ENCODE results near the gene SPSB3.

Gene SPSB3

DNA sequence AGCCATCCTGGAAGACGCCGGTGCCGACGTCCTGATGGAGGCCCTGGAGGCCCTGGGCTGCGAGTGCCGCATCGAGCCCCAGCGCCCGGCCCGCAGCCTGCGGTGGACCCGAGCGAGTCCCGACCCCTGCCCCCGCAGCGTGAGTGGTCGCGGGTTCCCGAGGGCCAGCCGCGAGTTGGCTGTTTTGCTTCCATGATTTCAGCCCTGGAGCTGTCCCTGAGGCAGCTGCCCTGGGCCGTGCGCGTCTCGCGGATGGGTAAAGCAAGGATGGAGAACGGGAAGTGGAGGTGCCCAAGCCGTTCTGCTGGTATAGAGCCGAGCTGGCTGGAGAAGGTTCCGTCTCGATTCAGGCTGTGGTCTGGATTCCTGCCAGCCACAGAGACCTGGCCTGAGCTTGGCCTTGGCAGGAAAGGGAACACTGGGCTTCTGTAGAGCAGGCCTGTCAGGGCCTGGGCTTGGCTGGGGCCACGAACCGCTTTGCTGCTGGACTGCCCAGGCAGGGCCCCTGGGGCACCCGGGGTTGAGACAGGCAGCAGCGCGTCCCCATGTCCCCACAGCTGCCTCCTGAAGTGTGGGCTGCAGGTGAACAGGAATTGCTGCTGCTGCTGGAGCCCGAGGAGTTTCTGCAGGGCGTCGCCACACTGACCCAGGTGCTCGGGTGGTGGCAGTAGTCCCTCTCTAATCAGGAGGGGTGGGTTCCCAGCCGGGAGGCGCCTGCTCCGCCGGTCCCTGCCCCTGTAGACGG, 8.5 kb downstream of the SPSB3 start:
- peak; percentile 27 for DNase-seq

- peak; percentile 87 for DNase-seq
Measured at GRCh38 chr16:1772908-1773702, 9.3 kb downstream of the SPSB3 start, which contains the start of gene MRPS34. Gene MRPS34 (minus strand): TSS chr16:1773134. CDS start chr16:1773119, 15 bp downstream.

- peak; percentile 67 for DNase-seq
Measured at GRCh38 chr16:1772362-1772907, 9.9 kb downstream of the SPSB3 start, which contains the start of gene EME2. Gene EME2 (plus strand): TSS chr16:1772810. CDS start chr16:1773228, 418 bp downstream.

GRCh38 chr16:1771864-1772361, 10.5 kb downstream of the SPSB3 start:
- no peak for DNase-seq

- peak; percentile 83 for DNase-seq
Measured at GRCh38 chr16:1771188-1771863, 11.0 kb downstream of the SPSB3 start, which contains the start of gene NME3. Gene NME3 (minus strand): TSS chr16:1771543. CDS start chr16:1771534, 9 bp downstream.

DNA sequence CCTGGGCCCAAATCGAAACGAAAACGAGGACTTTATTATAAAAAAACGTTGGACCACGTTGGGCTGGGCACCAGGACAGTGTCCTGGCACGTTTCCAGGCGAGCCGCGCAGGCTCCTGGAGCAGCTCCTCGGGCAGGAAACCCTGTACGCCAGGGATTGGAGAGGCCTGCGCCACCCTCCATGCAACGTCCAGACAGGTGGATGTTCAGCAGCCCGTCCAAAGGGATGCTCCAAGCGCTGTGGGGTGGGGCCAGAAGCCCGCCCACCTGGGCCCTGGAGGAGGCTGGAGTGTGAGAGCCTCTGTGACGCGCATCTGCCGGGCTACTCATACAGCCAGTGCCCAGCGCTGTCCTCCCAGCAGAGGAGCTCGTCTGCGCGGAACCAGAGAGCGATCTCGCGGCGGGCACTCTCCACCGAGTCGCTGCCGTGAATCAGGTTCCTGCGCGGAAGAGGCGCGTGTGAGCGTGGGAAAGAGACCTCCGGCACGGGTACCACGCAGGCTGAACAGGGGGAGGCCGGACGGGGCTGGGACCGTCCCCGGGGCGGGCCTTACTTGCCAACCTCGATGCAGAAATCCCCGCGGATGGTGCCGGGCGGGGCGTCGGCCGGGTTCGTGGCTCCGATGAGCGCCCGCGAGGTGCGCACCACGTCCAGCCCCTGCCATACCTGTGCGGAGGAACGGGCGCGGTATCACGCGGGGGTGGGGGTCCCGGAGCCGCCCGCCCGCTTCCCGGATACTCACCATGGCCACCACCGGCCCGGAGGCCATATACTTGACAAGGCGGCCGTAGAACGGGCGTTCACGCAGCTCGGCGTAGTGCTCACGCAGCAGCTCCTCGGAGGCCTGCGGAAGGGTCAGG, 11.8 kb downstream of the SPSB3 start:
- DNase-seq, result peak; percentile 44

DNA sequence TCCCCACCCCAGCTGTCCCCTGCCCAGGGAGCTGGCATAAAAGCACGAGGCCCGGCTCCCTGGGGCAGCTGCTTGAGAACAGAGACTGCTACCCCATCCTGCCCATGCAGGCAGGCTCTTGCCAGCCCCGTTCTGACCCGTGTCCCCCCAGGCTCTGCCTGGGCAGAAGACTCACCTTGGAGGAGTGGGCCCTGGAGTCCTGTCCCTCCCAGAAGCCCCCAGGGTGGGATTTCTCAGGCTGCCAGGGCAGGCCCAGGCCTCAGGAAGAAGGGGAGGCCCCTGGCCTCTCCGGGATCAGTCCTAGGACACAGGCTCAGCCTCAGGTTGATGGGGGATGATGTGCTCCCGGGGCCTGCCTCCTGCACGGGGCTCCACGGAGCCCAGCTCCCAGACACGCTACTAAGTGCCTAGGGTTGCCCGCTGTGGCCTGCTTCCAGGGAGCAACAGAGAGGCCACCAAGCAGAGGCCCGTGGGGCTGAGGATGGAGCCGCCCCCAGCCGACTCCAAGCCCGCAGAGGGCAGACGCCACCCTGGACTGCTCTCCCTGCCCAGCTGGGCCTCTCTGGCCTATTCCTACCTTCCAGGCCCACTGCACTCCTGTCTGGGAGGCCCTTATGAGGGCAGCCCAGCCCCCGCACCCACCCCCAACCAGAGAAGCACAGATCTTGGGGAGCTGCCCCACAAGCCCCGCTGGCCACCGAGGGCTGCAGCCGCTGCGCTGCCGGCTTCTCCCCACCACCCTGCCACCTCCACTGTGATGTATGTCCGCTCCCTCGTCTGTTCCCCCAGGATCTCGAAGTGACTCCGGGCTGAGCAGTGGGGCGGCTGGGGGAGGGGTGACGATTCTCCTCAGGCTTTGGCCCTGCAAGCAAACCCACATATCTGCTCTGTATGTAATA, 12.7 kb downstream of the SPSB3 start:
- DNase-seq, result no peak

- DNase-seq, result no peak
Measured at GRCh38 chr16:1768767-1769401, 13.5 kb downstream of the SPSB3 start.

GRCh38 chr16:1768061-1768766, 14.2 kb downstream of the SPSB3 start:
- DNase-seq, result no peak

- no peak for DNase-seq
Measured at GRCh38 chr16:1767116-1767994, 15.0 kb downstream of the SPSB3 start.

- no peak for DNase-seq
Measured at GRCh38 chr16:1766701-1767100, 15.7 kb downstream of the SPSB3 start.

DNA sequence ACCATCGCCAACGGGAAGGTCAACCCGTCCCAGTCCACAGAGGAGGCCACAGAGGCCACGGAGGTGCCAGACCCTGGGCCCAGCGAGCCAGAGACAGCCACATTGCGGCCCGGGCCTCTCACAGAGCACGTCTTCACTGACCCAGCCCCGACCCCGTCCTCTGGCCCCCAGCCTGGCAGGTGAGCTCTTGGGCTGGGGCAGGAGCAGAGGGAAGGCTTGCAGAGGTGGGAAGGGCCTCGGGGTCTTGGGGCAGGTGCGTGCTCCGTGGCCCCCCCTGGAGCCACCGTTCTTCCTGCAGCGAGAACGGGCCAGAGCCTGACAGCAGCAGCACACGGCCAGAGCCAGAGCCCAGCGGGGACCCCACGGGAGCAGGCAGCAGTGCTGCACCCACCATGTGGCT, 16.1 kb downstream of the SPSB3 start:
- DNase-seq, result no peak

GRCh38 chr16:1765826-1766225, 16.5 kb downstream of the SPSB3 start:
- no peak for DNase-seq

GRCh38 chr16:1764971-1765370, 17.4 kb downstream of the SPSB3 start:
- DNase-seq, result no peak

DNA sequence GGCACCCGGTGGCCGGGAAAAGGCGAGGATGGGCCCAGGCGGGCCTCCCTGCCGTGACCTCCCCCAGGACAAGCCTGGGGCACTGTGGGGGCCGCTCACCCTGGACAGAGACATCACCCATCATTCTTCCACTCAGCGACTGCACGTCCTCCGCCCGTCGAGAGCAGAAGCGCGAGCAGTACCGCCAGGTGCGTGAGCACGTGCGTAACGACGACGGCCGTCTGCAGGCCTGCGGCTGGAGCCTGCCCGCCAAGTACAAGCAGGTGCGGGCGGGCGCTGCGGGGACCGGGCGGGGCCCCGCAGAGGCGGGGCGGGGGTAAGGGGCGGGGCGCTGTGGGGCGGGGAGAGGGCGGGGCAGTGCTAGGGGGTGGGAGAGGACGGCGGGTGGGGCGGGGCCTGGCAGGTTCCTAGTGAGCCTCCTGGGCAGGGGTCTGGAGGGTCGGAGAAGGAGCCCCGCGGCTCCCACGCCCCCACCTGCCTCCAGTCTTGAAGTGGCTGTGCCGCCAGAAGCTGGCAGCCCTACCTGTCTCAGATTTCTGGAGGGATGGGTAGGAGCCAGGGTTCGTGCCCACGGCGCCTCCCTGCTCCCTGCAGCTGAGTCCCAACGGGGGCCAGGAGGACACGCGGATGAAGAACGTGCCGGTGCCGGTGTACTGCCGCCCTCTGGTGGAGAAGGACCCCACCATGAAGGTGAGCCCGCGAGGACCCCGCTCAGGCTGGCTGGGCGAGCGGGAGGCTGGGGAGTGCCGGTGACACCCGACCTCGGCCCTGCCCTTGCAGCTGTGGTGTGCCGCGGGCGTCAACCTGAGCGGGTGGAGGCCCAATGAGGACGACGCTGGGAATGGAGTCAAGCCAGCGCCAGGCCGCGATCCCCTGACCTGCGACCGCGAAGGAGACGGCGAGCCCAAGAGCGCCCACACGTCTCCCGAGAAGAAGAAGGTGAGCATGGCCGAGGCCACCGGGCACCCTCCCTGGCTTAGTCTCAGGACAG, 18.6 kb downstream of the SPSB3 start:
- no peak for DNase-seq

- DNase-seq, result no peak
Measured at GRCh38 chr16:1762879-1763520, 19.4 kb downstream of the SPSB3 start.

Data from activated CD4-positive, alpha-beta T cell treated with anti-CD3 and anti-CD28 coated beads, Interleukin-2, amount 50 U/mL, for 16 hours (primary cell).